Stimulated activated effector memory CD8-positive, alpha-beta T cell treated with anti-CD3 and anti-CD28 coated beads, Interleukin-12 subunit alpha, Interleukin-12 subunit beta, amount 100 ng/mL, for 72 hours (primary cell): ENCODE measurements around the gene MX1.

Source experiments
- ATAC-seq: fragments of 150-1000 bp; cut with Tn5 transposase; 2 replicates; pipeline ENCODE4 v1.10.0; 2021
- DNase-seq, 2 donors: peaks; one replicate each; pipeline ENCODE4 v3.0.0; 2021 to 2022; ENCODE audit warnings: low spot score in 2 of 2
- H3K27ac Mint-ChIP-seq: one replicate; pipeline ENCODE4 v1.8.0; 2022; ENCODE audit warnings: mild to moderate bottlenecking, mixed read lengths
- H3K36me3 Mint-ChIP-seq: one replicate; pipeline ENCODE4 v1.8.0; 2022; ENCODE audit warnings: mild to moderate bottlenecking, mixed read lengths
- H3K4me1 Mint-ChIP-seq: one replicate; pipeline ENCODE4 v1.8.0; 2022; ENCODE audit warnings: mixed read lengths
- H3K4me3 Mint-ChIP-seq: one replicate; pipeline ENCODE4 v1.8.0; 2022; ENCODE audit warnings: mild to moderate bottlenecking, mixed read lengths
- H3K9me3 Mint-ChIP-seq: one replicate; pipeline ENCODE4 v1.8.0; 2022; ENCODE audit warnings: mixed read lengths

The MX1 gene

DNA sequence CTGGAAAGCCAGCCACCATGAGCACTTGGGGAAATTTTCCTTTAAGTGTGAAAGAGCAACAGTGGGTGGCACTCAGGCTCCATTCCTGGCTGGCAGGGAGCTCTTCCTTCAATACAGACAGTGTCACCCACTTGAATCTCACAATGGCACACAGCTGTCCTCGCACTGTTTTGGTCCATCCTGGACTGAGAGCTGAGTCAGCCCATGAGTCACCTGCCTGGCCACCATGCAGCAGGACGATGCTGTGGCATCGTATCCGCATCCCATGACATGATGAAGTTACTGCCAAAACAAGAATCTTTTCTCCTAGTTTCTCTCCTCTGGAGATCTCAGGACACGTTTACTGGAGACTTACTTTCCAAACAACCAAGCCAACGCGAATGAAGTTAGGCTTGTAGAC is 75.9 kb downstream of the MX1 start:
- Mint-ChIP-seq H3K4me3 (no peak overlapping the region), H3K36me3 (no peaks in the 10 kb centered on the region), H3K4me1 (peaks cover 7% of the 10 kb centered on the region), H3K9me3 (no peaks in the 10 kb centered on the region), H3K27ac (no peak overlapping the region)
- ATAC-seq, result no peak
- DNase-seq, result no peak

DNA sequence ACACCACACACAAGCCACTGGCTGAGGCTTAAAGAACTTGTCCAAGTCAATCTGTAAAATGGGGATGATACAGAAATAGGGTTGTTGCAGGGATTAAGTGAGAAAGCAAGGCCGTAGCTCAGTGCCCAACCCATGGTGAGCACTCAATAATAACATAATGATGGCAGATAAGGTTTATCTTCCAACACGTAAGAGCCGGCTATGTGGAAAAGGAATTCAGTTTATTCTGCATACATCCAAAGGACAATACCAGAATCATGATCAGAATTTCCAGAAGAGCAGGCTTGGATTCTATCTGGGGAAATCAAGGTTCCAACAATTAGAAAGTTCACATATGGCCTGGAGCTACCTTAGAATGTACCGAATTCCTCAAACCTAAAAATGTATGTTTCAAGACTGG is 77.3 kb downstream of the MX1 start:
- Mint-ChIP-seq H3K4me3 (no peak overlapping the region), H3K9me3 (no peaks in the 10 kb centered on the region), H3K4me1 (peaks cover 7% of the 10 kb centered on the region), H3K36me3 (no peaks in the 10 kb centered on the region), H3K27ac (no peak overlapping the region)
- ATAC-seq (no peak), DNase-seq (no peak)

DNA sequence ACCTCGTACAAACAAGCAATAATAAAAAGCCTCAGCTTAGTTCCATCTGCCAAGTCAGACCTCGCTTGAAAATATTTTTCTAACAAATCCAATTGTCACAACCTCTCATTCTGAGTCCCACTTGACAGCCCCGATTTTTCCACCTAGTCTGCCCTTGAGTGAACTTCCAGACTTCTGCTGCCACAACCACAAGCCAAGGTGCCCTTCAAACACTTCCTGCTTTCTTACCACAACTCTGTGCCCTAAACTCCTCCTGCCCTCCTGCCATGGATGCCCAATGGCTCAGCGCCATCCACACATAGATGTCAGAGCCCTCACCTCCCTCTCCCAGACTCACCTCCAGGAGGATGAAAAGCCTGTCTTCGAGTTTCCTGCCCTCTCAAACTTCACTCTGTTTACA is 78.0 kb downstream of the MX1 start:
- no peaks in the 10 kb centered on the region for H3K36me3 Mint-ChIP-seq
- no peak for ATAC-seq
- no peak for DNase-seq
- no peak overlapping the region for H3K4me3 Mint-ChIP-seq
- peaks cover 7% of the 10 kb centered on the region for H3K4me1 Mint-ChIP-seq
- no peaks in the 10 kb centered on the region for H3K9me3 Mint-ChIP-seq
- H3K27ac Mint-ChIP-seq, result no peak overlapping the region

DNA sequence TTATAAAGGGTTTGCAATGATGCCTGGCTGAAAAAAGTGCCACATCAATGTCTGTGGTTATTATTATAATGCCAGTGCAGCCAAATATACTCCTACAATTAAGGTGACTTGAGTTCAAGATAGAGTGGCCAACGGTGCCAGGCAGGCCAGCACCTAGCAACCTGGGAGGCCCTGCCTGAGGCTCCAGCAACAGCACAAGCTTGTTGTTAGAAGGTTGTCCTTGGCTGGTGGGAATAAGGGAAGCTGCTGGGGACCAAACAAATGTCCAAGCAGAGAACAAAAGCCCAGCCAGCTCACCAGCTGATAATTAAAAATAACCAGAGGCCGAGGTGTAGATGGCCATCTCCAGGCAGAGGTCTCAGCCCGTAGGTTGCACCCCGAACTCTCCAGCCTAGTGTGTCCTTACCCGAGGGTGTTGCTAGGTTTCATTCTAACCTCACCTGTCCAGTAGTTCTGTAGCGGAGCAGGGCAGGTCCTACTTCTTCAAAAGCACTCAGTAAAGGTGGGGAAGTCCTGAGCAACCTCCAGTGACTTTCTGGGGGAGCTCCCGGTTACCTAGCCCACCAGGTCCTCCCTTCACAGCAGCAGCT is 80.1 kb downstream of the MX1 start:
- no peak for DNase-seq
- Mint-ChIP-seq H3K27ac (no peak overlapping the region), H3K36me3 (no peaks in the 10 kb centered on the region), H3K4me1 (peaks cover 7% of the 10 kb centered on the region), H3K9me3 (no peaks in the 10 kb centered on the region), H3K4me3 (no peak overlapping the region)
- no peak for ATAC-seq

DNA sequence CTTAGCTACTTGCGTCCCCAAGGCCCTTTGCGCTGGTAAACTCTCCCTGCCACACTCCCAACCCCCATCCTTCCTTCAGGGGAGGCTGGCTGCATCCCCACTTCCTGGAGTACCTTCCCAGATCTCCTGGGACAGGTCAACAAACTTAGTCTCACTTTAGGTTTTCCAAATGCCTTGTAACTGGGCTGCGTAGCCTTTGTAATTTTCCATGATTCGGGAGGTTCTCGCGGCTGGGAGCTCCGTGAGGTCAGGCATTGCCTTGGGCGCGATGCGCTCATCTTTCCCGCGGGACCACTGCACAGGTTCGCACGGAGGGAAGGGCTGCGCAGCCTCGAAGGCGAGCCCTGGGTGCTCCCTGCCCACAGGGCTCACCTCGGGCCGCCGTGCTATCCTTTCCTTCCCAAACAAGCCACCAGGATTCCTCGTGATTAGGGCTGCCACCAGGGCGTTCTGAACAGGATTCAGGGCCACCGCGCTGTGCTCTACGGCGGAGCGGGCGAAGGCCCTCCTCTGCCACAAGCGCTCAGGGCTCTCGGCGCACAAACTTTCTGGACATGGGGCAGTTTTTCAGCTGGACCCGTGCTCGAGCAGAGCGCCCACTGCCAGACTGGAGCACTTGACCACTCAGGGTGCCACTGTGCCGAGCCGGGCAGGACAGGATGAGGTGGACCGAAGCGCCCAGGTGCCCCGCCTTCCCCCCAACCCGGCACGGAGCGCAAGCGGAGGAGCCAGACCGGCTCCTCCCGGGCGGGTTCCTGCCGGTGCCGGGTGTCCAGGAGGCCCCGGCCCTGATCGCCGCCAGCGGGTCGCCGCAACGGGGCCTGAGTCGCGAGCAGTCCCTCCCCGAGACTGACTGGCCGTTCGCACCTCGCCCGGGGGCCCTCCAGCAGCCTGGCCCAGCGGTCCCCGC is 80.8 kb downstream of the MX1 start:
- ATAC-seq (no peak), DNase-seq (no peak)
- H3K36me3 Mint-ChIP-seq, result no peaks in the 10 kb centered on the region
- H3K4me1 Mint-ChIP-seq, result peaks cover 7% of the 10 kb centered on the region
- H3K4me3 Mint-ChIP-seq, result no peak overlapping the region
- no peaks in the 10 kb centered on the region for H3K9me3 Mint-ChIP-seq
- no peak overlapping the region for H3K27ac Mint-ChIP-seq

DNA sequence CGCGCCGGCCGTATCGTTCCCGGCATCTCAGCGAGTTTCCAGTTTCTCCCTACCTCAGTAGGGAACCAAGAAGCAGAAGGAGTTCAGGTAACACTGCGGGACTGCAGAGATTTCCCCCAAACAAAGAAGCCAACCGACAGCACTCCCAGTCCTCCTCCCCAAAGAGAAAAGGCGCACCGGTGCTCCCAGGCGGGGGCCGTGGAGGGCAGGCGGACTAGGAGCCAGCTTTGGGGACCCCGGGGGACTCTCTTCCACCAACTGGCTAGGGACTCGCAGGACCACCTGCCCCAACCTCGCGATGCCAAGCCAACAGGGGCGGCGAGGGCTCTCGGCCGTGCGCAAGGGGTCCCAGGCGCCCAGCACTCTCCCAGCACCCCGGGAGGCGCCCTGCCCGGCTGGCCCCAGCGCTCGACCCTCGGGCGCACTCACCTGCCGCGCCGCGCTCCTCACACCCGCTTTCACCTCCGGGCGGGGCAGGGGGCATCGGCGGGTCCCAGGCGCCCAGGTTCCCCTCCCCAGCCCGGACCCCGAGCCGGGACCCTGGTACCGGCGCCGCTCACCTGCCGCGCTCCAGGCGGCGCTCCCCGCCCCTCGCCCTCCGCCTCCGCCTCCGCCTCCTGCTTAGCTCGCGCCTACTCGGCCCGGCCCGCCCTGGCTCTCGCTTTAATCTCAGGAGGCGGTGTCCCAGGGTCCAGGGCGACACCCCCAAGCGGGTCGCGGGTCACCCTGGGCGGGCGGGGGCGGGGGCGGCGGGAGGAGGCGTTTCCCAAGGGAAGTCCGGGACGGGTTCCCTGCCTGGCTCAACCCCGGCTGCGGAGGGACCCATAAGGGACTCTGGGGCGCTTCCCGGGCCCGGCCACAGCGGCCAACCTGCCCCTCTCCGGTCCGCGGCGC is 81.7 kb downstream of the MX1 start, which contains the start of gene TMPRSS2:
Gene TMPRSS2, minus strand, starts transcription at position 638 of the 894 bp plus-strand sequence. CDS start 10,025 bp downstream, outside the sequence.
- peak within 1 kb of the TSS; percentile 19 for H3K4me3 Mint-ChIP-seq

DNA sequence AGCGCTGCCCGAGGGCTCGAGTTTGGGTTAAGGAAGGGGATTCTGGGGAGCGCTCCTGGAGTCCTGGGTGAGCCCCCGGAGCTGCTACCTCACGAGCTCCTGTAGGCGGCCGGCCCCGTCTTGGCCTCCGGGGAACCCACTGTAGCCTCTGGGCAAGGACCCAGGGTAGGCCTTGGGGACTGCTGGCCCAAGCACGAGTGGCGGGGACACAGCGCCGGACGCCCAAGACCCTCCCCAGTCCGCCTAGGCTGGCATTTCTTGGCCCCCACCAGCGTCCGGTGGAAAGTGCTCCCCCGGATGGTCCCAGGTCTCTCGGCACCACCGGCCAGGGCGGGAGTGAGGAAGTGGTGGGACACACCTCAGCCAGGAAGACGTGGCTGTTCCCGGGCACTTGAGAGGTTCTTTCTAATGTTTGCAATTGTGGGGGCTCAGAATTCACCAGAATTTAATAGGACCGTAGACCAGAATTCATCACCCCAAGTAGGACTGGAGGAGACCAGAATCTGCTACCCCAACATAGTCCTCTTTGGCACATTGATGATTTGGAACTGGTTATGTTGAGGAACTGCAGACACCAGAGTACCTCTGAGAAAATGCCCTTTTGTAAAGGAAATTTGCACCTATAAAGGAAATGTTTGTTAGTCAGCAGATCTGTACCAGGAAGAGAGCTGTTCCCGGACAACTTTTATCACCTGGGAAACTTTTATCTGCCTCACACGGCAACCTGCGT is 82.5 kb downstream of the MX1 start:
- ATAC-seq (no peak), DNase-seq (no peak)
- Mint-ChIP-seq H3K36me3 (no peaks in the 10 kb centered on the region), H3K27ac (no peak overlapping the region), H3K9me3 (no peaks in the 10 kb centered on the region), H3K4me1 (peaks cover 7% of the 10 kb centered on the region), H3K4me3 (peak overlapping the region; percentile 19)

More for the DNA sequence above, 81.7 kb downstream of the MX1 start, which contains the start of gene TMPRSS2:
- ATAC-seq, result no peak
- no peaks in the 10 kb centered on the region for H3K36me3 Mint-ChIP-seq
- DNase-seq, result no peak
- H3K27ac Mint-ChIP-seq, result no peak within 1 kb of the TSS
- peaks cover 7% of the 10 kb centered on the region for H3K4me1 Mint-ChIP-seq
- no peaks in the 10 kb centered on the region for H3K9me3 Mint-ChIP-seq
